CD4-positive, alpha-beta T cell treated with Interleukin-2 at 100 ng/mL for 4 hours (primary cell): ENCODE results near the gene BRCA2.
A peak's percentile ranks its signal among the peaks of the same experiment; 100 is the strongest.

Experiments used
- DNase-seq: peaks from one replicate; pipeline ENCODE4 v3.0.0-alpha.2; 2020; ENCODE audit warnings: low spot score

Gene BRCA2

DNA sequence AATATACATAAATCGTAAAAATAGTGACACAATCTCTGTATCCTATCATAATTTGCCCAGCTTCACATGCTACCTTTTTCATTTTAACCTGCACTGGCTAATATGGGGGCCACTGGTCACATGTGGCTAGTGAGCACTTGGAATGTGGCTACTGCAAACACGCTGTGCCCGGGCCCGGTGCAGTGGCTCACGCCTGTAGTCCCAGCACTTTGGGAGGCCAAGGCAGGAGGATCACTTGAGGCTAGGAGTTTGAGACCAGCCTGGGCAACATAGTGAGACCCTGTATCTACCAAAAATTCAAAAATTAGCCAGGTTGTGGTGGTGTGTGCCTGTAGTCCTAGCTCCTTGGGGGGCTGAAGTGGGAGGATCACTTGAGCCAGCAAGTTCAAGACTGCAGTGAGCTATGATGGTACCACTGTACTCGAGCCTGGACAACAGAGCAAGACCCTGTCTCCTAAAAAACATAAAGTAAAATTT, 114.2 kb downstream of the BRCA2 start:
- DNase-seq, result no peak

- DNase-seq, result no peak
Observed at GRCh38 chr13:32430018-32430747, 114.9 kb downstream of the BRCA2 start.

DNA sequence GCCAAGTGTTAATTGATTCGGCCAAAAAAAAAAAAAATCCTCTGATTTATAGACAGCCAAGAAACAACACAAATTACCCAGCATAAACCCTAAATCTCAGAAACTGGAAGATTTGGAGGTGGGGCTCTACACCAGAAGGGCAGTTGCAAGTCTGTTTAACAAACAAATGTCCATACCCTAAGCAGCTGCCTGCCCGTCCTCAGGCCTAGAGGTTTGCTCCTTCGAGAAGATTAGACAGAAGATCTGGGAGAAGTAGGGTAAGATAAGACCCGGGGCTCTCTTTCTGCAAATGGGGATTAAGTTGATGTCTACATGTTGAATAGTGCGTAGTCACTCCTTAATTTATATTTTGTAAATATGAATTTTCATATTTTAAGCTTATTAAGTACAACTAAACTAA, 116.1 kb downstream of the BRCA2 start:
- no peak for DNase-seq

DNA sequence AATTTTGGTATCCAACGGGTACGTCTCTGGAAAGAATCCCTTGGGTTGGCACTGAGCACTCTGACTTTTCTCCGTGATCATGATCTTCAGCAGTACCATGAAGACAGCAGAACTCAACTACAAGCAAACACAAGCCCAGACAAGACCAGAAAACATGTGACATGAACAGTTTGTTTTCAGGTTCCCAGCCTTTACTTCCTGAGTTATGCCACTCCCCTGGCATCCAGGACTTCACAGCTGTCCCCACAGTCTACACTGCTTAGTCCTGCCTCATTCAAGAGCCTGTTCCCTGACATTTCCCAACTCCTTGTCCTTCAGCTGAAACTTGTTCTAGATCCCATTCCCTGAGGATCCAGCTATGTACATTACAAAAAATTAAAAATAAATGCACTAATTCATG, 117.5 kb downstream of the BRCA2 start:
- DNase-seq, result no peak

GRCh38 chr13:32438871-32439270, 123.6 kb downstream of the BRCA2 start:
- no peak for DNase-seq

DNA sequence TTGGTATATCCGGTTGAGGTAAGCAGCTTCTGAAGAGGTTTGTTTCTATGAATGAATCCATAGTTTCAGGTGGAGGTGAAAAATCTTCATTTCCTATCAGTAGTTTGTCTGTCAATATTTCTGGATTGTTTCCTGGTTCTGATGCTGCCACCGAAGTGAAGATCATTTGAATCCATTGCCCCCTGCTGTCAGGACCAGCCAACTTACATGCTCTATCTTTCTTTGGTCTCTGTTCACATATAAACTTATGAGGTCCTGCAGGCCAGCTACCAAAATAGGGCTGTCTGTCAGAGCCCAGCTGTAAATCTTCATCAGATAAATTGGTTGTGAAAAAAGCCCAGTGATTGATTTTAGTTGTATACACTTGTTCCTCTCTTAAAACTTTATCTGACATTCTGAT, 127.8 kb downstream of the BRCA2 start:
- DNase-seq, result peak; percentile 54

DNA sequence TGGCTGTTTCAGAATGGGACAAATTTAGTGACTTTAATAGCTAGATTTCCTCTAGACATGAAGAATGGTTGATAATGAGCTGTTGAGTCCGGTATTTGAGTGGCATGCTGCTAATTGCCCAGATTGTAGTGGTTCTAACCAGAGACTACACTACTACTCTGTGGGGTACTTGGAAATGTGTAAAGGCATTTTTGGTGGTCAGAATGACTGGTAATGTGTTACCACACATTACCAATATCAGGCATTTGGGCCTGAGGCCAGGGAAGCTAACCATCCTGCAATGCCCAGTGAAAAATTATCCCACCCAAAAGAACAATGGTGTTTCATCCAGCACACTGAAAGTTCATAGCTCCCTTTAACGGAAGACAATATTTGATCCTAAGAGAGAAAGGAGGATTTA, 130.2 kb downstream of the BRCA2 start:
- no peak for DNase-seq

GRCh38 chr13:32446220-32446619, 130.9 kb downstream of the BRCA2 start:
- no peak for DNase-seq

DNA sequence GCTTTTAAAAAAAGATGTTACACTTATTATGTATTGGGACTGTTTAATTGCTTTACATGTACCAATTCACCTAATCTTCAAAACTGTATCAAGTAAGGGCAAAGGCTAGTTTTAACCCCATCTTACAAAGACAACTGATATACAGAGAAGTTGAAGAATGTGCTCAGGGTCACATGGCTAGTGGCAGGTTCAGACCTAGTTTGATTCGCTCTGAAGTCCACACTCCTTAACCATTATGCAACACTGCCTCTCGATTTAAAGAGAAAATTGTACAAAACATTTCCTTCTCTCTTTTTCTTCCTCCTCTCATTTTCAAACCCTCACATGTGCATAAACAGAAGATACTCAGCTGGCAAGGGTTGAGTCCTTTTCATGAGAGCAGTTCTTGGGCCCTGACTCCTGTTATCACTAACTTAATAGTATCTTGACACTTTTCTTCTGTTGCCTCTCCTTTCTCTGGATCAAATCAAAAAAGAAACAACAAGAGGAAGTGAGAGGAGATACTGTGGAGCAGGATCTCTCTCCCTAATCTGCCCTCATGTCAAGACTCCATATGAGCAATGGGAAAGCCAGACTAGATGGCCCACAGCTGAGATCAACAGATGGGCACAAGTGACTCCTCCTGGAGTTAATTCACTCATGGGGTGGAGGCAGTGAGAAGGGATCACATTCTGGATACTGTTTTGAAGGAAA, 131.6 kb downstream of the BRCA2 start:
- DNase-seq, result no peak

DNA sequence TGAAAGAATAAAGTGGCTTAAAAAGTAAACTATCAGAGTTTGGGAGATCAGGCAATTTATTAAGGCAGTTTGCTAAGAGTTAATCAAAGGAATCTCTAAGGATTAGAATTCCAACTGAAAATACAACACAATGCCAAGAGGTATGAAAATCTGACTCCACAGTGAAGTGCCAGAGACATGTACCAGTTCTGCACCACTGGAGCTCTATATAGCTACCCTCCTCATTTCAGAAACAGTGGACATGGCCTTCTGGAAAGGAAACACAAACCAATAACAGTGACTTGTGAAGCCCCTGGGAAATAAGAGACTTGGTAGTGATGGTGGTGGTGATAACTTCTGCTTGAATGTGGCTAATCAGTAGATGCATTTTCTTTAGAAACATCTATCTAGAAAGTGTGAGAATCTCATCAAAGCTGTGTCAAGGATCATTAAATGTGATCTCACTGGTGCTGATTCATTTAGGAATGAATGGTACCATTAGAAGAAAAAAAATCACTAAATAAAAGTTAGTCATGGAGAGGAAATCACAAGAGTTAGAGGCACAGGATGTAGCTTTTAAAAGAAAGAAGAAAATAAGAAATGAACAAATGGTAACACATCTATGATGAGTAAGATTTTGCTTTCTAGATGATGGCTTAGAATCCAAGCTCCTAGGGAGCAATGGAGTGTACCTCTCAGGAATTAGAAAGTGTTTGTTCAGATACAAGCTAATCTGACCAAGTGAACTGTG, 132.8 kb downstream of the BRCA2 start:
- no peak for DNase-seq

GRCh38 chr13:32448972-32449371, 133.7 kb downstream of the BRCA2 start:
- DNase-seq, result no peak
